Measurements from ENCODE around the gene ZNF282. TPM values are rescaled to one million over a fixed set of nuclear protein-coding genes. Genes with fewer than 3 reads are reported as not detected.
A peak's percentile ranks its signal among the peaks of the same experiment; 100 is the strongest.

Gene ZNF282
- total RNA-seq, 2 donors from 2014 or later = 14.6 to 24.4 TPM

GRCh38 chr7:149198161-149198816 lies 2.9 kb downstream of the ZNF282 start:
- ATAC-seq (no peak), DNase-seq (no peak)
- no peak overlapping the region for H3K4me3 Mint-ChIP-seq
- no peaks in the 10 kb centered on the region for H3K27me3 Mint-ChIP-seq
- H3K9me3 ChIP-seq (ENCODE audit: control insufficient read depth, low read length, poor library complexity, severe bottlenecking) = no peaks in the 10 kb centered on the region
- H3K4me1 Mint-ChIP-seq = peaks cover 26% of the 10 kb centered on the region
- peak overlapping the region; percentile 86 for H3K27ac Mint-ChIP-seq
- H3K36me3 Mint-ChIP-seq (ENCODE audit: low read depth) = peaks cover 17% of the 10 kb centered on the region

GRCh38 chr7:149199234-149199995 lies 4.1 kb downstream of the ZNF282 start:
- ATAC-seq = no peak
- Mint-ChIP-seq H3K36me3 (ENCODE audit: low read depth) (peaks cover 21% of the 10 kb centered on the region), H3K4me3 (no peak overlapping the region), H3K27ac (no peak overlapping the region), H3K4me1 (peaks cover 32% of the 10 kb centered on the region), H3K27me3 (no peaks in the 10 kb centered on the region)
- DNase-seq = no peak
- H3K9me3 ChIP-seq (ENCODE audit: control insufficient read depth, low read length, poor library complexity, severe bottlenecking) = no peaks in the 10 kb centered on the region

- Mint-ChIP-seq H3K27ac (peak overlapping the region; percentile 77), H3K4me3 (peak overlapping the region; percentile 36), H3K4me1 (peaks cover 24% of the 10 kb centered on the region), H3K27me3 (no peaks in the 10 kb centered on the region), H3K36me3 (ENCODE audit: low read depth) (peaks cover 25% of the 10 kb centered on the region)
- no peaks in the 10 kb centered on the region for H3K9me3 ChIP-seq (ENCODE audit: control insufficient read depth, low read length, poor library complexity, severe bottlenecking)
- DNase-seq (no peak), ATAC-seq (peak; percentile 49)
Observed at GRCh38 chr7:149202831-149203231, 7.5 kb downstream of the ZNF282 start.

- peaks cover 16% of the 10 kb centered on the region for H3K36me3 Mint-ChIP-seq (ENCODE audit: low read depth)
- DNase-seq = no peak
- H3K4me1 Mint-ChIP-seq = peaks cover 22% of the 10 kb centered on the region
Observed at GRCh38 chr7:149205690-149206381, 10.5 kb downstream of the ZNF282 start.

GRCh38 chr7:149207324-149208035 lies 12.1 kb downstream of the ZNF282 start:
- no peaks in the 10 kb centered on the region for H3K9me3 ChIP-seq (ENCODE audit: control insufficient read depth, low read length, poor library complexity, severe bottlenecking)
- ATAC-seq (no peak), DNase-seq (no peak)
- Mint-ChIP-seq H3K4me3 (no peak overlapping the region), H3K36me3 (ENCODE audit: low read depth) (peaks cover 8% of the 10 kb centered on the region), H3K27me3 (no peaks in the 10 kb centered on the region), H3K4me1 (peaks cover 14% of the 10 kb centered on the region), H3K27ac (no peak overlapping the region)

More at GRCh38 chr7:149205690-149206381, 10.5 kb downstream of the ZNF282 start:
- ATAC-seq = no peak
- H3K27ac Mint-ChIP-seq = no peak overlapping the region
- no peak overlapping the region for H3K4me3 Mint-ChIP-seq
- no peaks in the 10 kb centered on the region for H3K9me3 ChIP-seq (ENCODE audit: control insufficient read depth, low read length, poor library complexity, severe bottlenecking)
- no peaks in the 10 kb centered on the region for H3K27me3 Mint-ChIP-seq

- DNase-seq = peak; percentile 24 to 45 (median 41)
- ATAC-seq = peak; percentile 87
- H3K4me1 Mint-ChIP-seq = peaks cover 6% of the 10 kb centered on the region
- no peaks in the 10 kb centered on the region for H3K9me3 ChIP-seq (ENCODE audit: control insufficient read depth, low read length, poor library complexity, severe bottlenecking)
- peak overlapping the region; percentile 39 for H3K4me3 Mint-ChIP-seq
- no peaks in the 10 kb centered on the region for H3K27me3 Mint-ChIP-seq
- H3K27ac Mint-ChIP-seq = peak overlapping the region; percentile 29
- peaks cover 5% of the 10 kb centered on the region for H3K36me3 Mint-ChIP-seq (ENCODE audit: low read depth)
Observed at GRCh38 chr7:149209518-149210269, 14.3 kb downstream of the ZNF282 start.

- ATAC-seq (no peak), DNase-seq (no peak)
- no peak overlapping the region for H3K27ac Mint-ChIP-seq
- H3K4me3 Mint-ChIP-seq = no peak overlapping the region
- no peaks in the 10 kb centered on the region for H3K9me3 ChIP-seq (ENCODE audit: control insufficient read depth, low read length, poor library complexity, severe bottlenecking)
- H3K36me3 Mint-ChIP-seq (ENCODE audit: low read depth) = peaks cover 5% of the 10 kb centered on the region
- H3K4me1 Mint-ChIP-seq = peaks cover 5% of the 10 kb centered on the region
- H3K27me3 Mint-ChIP-seq = no peaks in the 10 kb centered on the region
Observed at GRCh38 chr7:149210551-149210950, 15.2 kb downstream of the ZNF282 start.

GRCh38 chr7:149214020-149214720 lies 18.8 kb downstream of the ZNF282 start:
- ATAC-seq = no peak
- H3K27me3 Mint-ChIP-seq = no peaks in the 10 kb centered on the region
- H3K27ac Mint-ChIP-seq = no peak overlapping the region
- H3K36me3 Mint-ChIP-seq (ENCODE audit: low read depth) = peaks cover 3% of the 10 kb centered on the region
- H3K4me1 Mint-ChIP-seq = peaks cover 3% of the 10 kb centered on the region
- H3K4me3 Mint-ChIP-seq = no peak overlapping the region
- DNase-seq = no peak
- H3K9me3 ChIP-seq (ENCODE audit: control insufficient read depth, low read length, poor library complexity, severe bottlenecking) = no peaks in the 10 kb centered on the region

GRCh38 chr7:149216402-149216801 lies 21.1 kb downstream of the ZNF282 start:
- no peaks in the 10 kb centered on the region for H3K27me3 Mint-ChIP-seq
- peaks cover 3% of the 10 kb centered on the region for H3K36me3 Mint-ChIP-seq (ENCODE audit: low read depth)
- ATAC-seq = no peak
- H3K27ac Mint-ChIP-seq = no peak overlapping the region
- peaks cover 2% of the 10 kb centered on the region for H3K4me1 Mint-ChIP-seq
- no peak for DNase-seq
- H3K4me3 Mint-ChIP-seq = no peak overlapping the region
- H3K9me3 ChIP-seq (ENCODE audit: control insufficient read depth, low read length, poor library complexity, severe bottlenecking) = no peaks in the 10 kb centered on the region

GRCh38 chr7:149217570-149217969 lies 22.2 kb downstream of the ZNF282 start:
- Mint-ChIP-seq H3K4me1 (peaks cover 6% of the 10 kb centered on the region), H3K4me3 (no peak overlapping the region), H3K27ac (no peak overlapping the region), H3K27me3 (no peaks in the 10 kb centered on the region), H3K36me3 (ENCODE audit: low read depth) (peaks cover 5% of the 10 kb centered on the region)
- no peak for ATAC-seq
- H3K9me3 ChIP-seq (ENCODE audit: control insufficient read depth, low read length, poor library complexity, severe bottlenecking) = no peaks in the 10 kb centered on the region
- no peak for DNase-seq

GRCh38 chr7:149218469-149219420 lies 23.4 kb downstream of the ZNF282 start:
- no peak overlapping the region for H3K4me3 Mint-ChIP-seq
- H3K9me3 ChIP-seq (ENCODE audit: control insufficient read depth, low read length, poor library complexity, severe bottlenecking) = no peaks in the 10 kb centered on the region
- ATAC-seq (no peak), DNase-seq (no peak)
- H3K27me3 Mint-ChIP-seq = no peaks in the 10 kb centered on the region
- peaks cover 6% of the 10 kb centered on the region for H3K4me1 Mint-ChIP-seq
- H3K36me3 Mint-ChIP-seq (ENCODE audit: low read depth) = peaks cover 5% of the 10 kb centered on the region
- H3K27ac Mint-ChIP-seq = no peak overlapping the region

All from T-helper 17 cell (primary cell).